GM10266 (cell line): ENCODE results near the gene AK3.
"Not testable (repeated sequence)": the region's sequence is repeated elsewhere in the genome, so short reads cannot be mapped to it uniquely, and the experiment has no call there.

Experiments
- DNase-seq: peaks from one replicate; pipeline ENCODE4 v3.0.0; 2012; ENCODE audit errors: extremely low spot score
- CTCF ChIP-seq: IDR thresholded peaks from 2 replicates; pipeline ENCODE4 v1.5.1; 2012; ENCODE audit warnings: mild to moderate bottlenecking, low read depth; ENCODE audit not compliant: control insufficient read depth, insufficient read depth; ENCODE audit errors: missing control alignments

AK3 gene

GRCh38 chr9:4666042-4666699, 74.8 kb downstream of the AK3 start, which contains the start of gene SPATA6L:
SPATA6L (minus strand) TSS chr9:4666480; CDS start chr9:4666250, 230 bp downstream.
- peak; percentile 64 for DNase-seq
- TF ChIP-seq CTCF: peak; percentile 27

GRCh38 chr9:4665357-4665756, 75.6 kb downstream of the AK3 start:
- DNase-seq: peak; percentile 13
- TF ChIP-seq CTCF: no peak

- DNase-seq: no peak
- no peak for TF ChIP-seq CTCF
These were observed 77.0 kb downstream of the AK3 start for GRCh38 chr9:4663956-4664355.

GRCh38 chr9:4662989-4663792, 77.8 kb downstream of the AK3 start:
- no peak for TF ChIP-seq CTCF
- peak; percentile 44 for DNase-seq

- TF ChIP-seq CTCF: peak; percentile 69
These were observed 78.7 kb downstream of the AK3 start, which contains the start of gene PLPP6 for GRCh38 chr9:4662108-4662988. PLPP6 (plus strand) TSS chr9:4662294; CDS start chr9:4662376, 82 bp downstream.

GRCh38 chr9:4661611-4662010, 79.4 kb downstream of the AK3 start:
- peak; percentile 21 for DNase-seq
- TF ChIP-seq CTCF: no peak

More at GRCh38 chr9:4662108-4662988, 78.7 kb downstream of the AK3 start, which contains the start of gene PLPP6:
- DNase-seq: peak; percentile 85

- no peak for TF ChIP-seq CTCF
- no peak for DNase-seq
These were observed 79.8 kb downstream of the AK3 start for GRCh38 chr9:4661165-4661564.

GRCh38 chr9:4660665-4661064, 80.3 kb downstream of the AK3 start:
- DNase-seq: not testable (repeated sequence)
